ENCODE measurements around the gene CSGALNACT2. TPM values are rescaled to one million over a fixed set of nuclear protein-coding genes. Genes with fewer than 3 reads are reported as not detected.

Gene CSGALNACT2
- total RNA-seq, 1 experiment from 2014 or later: 8.9 TPM

GRCh38 chr10:43160921-43161255, 22.6 kb downstream of the CSGALNACT2 start:
- Histone ChIP-seq H3K4ac (ENCODE audit: low read depth, low read length) (no peak overlapping the region), H2BK5ac (ENCODE audit: insufficient read length, low read length) (no peak overlapping the region), H3K9me3 (ENCODE audit: control insufficient read depth, low read depth, low read length) (no peaks in the 10 kb centered on the region), H2BK120ac (ENCODE audit: low read depth, low read length, poor library complexity, severe bottlenecking) (no peak overlapping the region), H3K79me1 (ENCODE audit: insufficient read depth, low read depth, low read length, poor library complexity, severe bottlenecking) (no peaks in the 10 kb centered on the region), H4K20me1 (ENCODE audit: control insufficient read depth, insufficient read depth, insufficient read length) (no peaks in the 10 kb centered on the region), H3K4me2 (ENCODE audit: insufficient read depth, insufficient read length, low read length) (no peak overlapping the region), H4K5ac (ENCODE audit: insufficient read length, low read depth, low read length) (no peak overlapping the region), H4K91ac (ENCODE audit: insufficient read length, low read depth, low read length) (no peak overlapping the region), H3K9ac (ENCODE audit: extremely low read depth, insufficient read length, low read length) (no peak overlapping the region), H3K27ac (ENCODE audit: insufficient read length, low read depth, low read length) (no peak overlapping the region), H3K18ac (ENCODE audit: insufficient read length, low read depth, low read length) (no peak overlapping the region), H2BK12ac (ENCODE audit: insufficient read length, low read depth, low read length) (no peak overlapping the region), H3T11ph (ENCODE audit: low read length) (no peak overlapping the region), H2BK15ac (ENCODE audit: low read depth, low read length) (no peak overlapping the region), H3K23ac (ENCODE audit: insufficient read length, low read depth, low read length) (no peak overlapping the region), H3K27me3 (ENCODE audit: insufficient read depth, low read length) (no peaks in the 10 kb centered on the region), H3K79me2 (ENCODE audit: insufficient read depth, low read length) (no peaks in the 10 kb centered on the region; the same call in 1 of the 2 replicates), H2AFZ (ENCODE audit: low read length) (no peak overlapping the region), H4K8ac (replicated peaks; ENCODE audit: insufficient read length, low read depth, low read length) (no peak overlapping the region), H3K56ac (ENCODE audit: insufficient read length, low read depth, low read length) (no peak overlapping the region), H2AK5ac (ENCODE audit: insufficient read length, low read length) (no peak overlapping the region), H3K14ac (ENCODE audit: insufficient read depth, low read length) (no peak overlapping the region), H3K4me1 (ENCODE audit: insufficient read depth, low read length) (no peaks in the 10 kb centered on the region), H2BK20ac (ENCODE audit: low read depth, low read length, poor library complexity, severe bottlenecking) (no peak overlapping the region), H3K23me2 (ENCODE audit: insufficient read length, low read depth, low read length, poor library complexity, severe bottlenecking) (no peaks in the 10 kb centered on the region)
- Mint-ChIP-seq H3K4me1 (no peaks in the 10 kb centered on the region), H3K36me3 (ENCODE audit: insufficient read depth in 1 of 3, low read depth in 3 of 3) (no peaks in the 10 kb centered on the region; a peak in 2 of 7 replicates), H3K9me3 (no peaks in the 10 kb centered on the region), H3K27ac (peak overlapping the region in 1 of 3 experiments; percentile 1; a peak in 1 of 7 replicates), H3K27me3 (ENCODE audit: low read depth) (no peaks in the 10 kb centered on the region), H3K4me3 (no peak overlapping the region)
- TF ChIP-seq CTCF (conservative IDR thresholded peaks at IDR 0.05): no peak
- no peak for DNase-seq
- no CpG with 5 or more reads among the region's 2 CpGs for WGBS (ENCODE audit: extremely low coverage, insufficient read length, low lambda C conversion rate)
